GM21576 (cell line): ENCODE measurements around the gene RSBN1.
A peak's percentile ranks its signal among the peaks of the same experiment; 100 is the strongest.
"Not testable (repeated sequence)": the region's sequence is repeated elsewhere in the genome, so short reads cannot be mapped to it uniquely, and the experiment has no call there.

Source experiments
- ATAC-seq: cut with Tn5 transposase; IDR thresholded peaks from one replicate; pipeline ENCODE4 v1.9.1; 2021; ENCODE audit warnings: mild to moderate bottlenecking, moderate library complexity; ENCODE audit not compliant: unreplicated experiment

RSBN1 gene

GRCh38 chr1:113811888-113812660 is at the start of gene RSBN1:
Gene RSBN1 (minus strand): TSS chr1:113812476. CDS start chr1:113812412, 64 bp downstream.
- ATAC-seq: peak; percentile 90

DNA sequence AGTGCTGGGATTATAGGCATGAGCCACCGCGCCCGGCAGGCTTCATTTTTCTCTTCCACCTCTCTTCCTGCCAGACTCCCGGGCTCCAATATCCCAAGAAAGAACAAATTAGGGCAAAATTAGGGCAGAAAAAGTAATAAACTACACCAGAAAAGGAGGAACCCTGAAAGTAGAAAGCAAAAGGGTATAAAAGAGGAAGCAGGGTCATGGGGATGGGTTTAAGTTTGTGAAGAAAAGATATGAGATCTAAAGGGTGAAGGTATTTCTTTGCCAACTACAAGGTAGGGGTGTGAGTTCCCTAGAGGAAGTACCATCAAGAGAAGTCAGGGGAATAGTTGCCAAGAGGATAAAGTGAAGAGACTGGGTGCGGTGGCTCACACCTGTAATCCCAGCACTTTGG is 49.4 kb upstream of the RSBN1 start:
- no peak for ATAC-seq

- no peak for ATAC-seq
Measured at GRCh38 chr1:113860891-113861290, 48.6 kb upstream of the RSBN1 start.

DNA sequence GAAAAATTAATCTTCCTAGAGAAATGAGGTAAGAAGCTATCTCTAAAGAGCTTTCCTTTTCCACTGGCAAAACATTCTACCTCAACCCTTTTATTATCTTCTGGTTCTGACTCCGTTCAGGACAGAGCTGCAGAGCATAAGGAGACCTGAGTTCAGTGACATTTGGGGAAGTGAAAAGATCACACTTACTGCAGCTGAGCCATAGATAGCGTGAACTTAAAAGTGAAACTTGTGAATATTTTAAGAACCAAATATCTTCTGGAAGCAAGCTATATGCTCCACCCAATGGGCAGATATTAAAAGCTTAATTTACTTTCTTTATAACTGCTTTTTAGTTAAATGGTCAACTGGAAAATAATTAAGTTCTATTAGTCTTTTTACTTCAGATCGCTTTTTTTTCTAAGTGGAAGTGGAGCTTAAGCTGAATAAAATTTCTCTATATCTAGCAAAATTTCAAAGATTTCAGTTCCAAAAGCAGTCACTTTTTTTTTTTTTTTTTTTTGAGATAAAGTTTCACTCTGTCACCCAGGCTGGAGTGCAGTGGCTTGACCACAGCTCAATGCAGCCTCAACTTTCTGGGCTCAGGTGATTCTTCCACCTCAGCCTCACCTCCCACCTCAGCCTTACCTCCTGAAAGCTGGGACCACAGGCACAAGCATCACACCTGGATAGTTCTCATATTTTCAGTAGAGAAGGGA is 47.4 kb upstream of the RSBN1 start:
- ATAC-seq: peak; percentile 90

GRCh38 chr1:113858982-113859381 is 46.7 kb upstream of the RSBN1 start:
- no peak for ATAC-seq

DNA sequence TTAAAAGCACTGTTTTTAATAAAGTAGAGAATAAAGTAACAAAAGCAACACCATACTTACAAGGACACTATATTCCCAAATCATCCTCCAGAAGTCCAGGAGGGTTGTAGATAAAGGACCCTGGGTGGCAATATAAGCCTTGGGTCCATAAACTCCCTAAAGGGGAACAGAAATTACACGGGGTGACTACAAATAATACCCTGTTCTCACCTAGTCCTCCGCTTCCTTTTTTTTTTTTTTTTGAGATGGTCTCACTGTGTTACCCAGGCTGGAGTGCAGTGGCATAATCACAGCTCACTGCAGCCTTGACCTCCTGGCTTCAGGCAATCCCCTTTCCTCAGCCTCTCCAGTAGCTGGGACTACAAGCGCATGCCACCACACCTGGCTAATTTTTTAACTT is 46.1 kb upstream of the RSBN1 start:
- peak; percentile 43 for ATAC-seq

DNA sequence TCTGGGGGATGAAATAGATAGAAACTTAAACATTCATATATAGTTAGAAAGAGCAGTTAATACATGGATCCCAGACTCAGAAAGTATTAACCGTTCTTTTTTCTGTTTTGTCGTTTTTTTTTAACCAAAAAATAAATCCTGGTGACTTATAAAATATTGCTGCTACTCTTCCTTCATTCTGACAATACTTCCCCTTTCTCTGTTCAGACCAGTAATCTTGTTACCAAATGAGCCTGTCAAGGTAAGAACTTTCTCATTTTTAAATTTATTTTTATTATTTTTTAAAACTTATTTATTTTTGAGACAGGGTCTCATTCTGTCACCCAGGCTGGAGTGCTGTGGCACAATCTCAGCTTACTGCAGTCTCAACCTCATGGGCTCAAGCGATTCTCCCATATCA is 45.5 kb upstream of the RSBN1 start:
- ATAC-seq: no peak

GRCh38 chr1:113856401-113856790 is 44.1 kb upstream of the RSBN1 start:
- ATAC-seq: no peak

DNA sequence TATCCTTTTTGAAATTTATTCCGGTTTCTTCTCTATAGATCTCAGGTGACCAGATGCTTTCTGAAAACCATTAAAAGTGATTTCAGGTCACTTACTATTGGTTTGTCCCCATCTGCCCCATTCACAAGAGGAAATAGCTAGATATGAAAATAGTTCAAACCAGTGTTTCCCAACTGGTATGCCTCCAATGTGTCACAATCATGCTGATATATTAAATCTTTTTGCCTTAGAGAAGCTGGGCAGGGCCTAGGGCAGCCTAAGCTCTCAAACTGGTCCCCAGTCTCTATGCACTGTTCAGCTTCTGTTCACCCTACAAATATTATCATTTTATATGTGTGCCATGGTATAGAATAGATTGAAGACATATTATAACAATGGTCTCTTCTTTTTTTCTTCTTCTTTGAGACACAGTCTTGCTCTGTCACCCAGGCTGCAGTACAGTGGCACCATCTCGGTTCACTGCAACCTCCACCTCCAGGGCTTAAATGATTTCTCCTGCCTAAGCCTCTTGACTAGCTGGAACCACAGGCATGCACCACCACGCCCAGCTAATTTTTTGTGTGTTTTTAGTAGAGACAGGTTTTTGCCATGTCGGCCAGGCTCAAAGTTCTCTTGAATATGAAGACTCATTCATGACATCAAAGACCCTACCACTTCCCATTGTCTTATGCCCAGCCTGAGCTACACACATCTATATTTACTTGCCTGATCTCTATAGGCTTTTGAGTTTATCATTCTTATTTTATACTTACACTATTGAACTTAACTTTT is 43.5 kb upstream of the RSBN1 start:
- ATAC-seq: no peak

DNA sequence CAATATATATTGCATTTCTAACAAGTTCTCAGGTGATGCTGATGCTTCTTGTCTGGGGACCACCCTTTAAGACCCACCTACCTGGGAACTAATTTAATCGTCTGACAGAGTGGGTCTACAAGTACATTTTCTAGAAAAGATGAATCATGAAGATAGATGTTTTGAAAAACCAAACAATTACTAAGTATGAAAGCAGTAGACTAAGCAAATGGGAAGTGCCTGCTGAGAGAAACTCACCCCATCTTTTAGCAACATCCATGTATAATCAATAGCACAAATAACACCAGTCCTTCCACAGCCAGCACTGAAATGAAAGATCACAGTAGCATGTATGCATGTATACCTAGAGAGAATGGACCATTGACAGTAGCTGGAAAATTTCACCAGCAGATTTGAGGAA is 42.0 kb upstream of the RSBN1 start:
- ATAC-seq: no peak

DNA sequence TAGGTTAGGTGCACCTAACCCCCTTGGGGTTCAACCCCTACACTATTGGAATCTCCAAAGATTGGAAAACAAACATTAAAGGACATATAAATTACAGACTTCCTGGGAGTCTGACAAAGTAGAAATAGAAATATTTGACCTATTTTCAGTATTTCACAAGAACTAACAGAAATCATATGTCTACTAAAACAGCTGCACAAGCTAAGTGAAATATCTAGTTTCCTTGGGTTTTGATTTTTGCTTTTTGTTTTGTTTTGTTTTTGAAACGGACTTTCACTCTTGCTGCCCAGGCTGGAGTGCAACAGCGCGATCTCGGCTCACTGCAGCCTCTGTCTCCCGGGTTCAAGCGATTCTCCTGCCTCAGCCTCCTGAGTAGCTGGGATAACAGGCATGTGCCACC is 40.4 kb upstream of the RSBN1 start:
- ATAC-seq: not testable (repeated sequence)

DNA sequence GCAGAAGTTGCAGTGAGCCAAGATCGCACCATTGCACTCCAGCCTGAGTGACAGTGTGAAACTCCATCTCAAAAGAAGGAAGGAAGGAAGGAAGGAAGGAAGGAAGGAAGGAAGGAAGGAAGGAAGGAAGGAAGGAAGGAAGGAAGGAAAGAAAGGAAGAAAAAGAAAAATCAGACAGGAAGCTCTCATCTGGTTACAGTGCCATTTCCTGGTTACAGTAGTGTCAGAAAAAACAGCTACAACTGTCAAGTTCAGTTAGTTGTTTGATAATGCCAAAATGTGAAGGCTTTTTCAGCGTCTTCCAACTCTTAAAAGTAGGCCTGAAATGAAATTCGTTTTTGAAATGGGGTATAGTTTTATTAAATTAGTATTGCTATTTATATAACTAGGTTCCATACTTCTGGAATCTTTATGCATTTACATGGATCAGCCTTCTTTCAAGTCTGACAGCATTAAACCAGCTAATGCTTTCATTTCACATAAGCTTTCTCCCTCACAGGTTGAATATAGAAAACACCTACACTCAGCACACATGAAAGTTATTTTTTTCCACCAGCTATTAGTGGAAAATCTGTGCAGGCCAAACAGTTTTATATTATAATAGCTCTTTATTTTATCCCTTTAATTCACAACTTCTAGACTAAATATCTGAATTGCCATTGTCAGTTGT is 38.0 kb upstream of the RSBN1 start:
- ATAC-seq: no peak

GRCh38 chr1:113849072-113849471 is 36.8 kb upstream of the RSBN1 start:
- no peak for ATAC-seq

GRCh38 chr1:113846391-113847035 is 34.2 kb upstream of the RSBN1 start:
- ATAC-seq: no peak

- no peak for ATAC-seq
Measured at GRCh38 chr1:113836534-113836933, 24.3 kb upstream of the RSBN1 start.

DNA sequence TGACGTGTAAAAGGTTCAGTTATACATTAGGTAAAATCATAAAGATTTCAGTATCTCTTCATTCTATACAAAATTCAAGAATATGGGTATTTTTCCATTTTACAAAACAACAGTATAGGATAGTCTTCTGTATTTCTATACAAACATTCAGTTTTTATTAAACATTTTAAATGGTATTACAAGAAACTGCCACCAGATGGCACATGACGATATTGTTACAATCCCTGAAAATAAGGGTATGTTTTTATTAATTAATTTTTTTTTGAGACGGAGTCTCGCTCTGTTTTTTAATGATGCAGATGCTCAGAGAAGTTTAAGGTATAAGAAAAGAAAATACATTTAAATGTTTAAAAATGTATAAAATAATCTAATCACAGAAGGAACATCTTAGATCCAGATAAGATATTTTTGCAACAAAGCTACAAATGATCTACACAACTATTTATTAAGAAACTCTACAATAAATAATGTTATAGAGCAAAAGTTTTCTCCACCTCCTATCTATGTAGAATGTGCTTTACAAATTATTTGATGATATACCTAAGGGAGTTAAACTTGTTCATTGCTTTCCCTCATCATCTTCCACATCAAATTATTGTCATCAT is 23.5 kb upstream of the RSBN1 start:
- no peak for ATAC-seq

GRCh38 chr1:113834716-113835115 is 22.4 kb upstream of the RSBN1 start:
- no peak for ATAC-seq

GRCh38 chr1:113830039-113830438 is 17.8 kb upstream of the RSBN1 start:
- no peak for ATAC-seq

- no peak for ATAC-seq
Measured at GRCh38 chr1:113821916-113822315, 9.6 kb upstream of the RSBN1 start.

DNA sequence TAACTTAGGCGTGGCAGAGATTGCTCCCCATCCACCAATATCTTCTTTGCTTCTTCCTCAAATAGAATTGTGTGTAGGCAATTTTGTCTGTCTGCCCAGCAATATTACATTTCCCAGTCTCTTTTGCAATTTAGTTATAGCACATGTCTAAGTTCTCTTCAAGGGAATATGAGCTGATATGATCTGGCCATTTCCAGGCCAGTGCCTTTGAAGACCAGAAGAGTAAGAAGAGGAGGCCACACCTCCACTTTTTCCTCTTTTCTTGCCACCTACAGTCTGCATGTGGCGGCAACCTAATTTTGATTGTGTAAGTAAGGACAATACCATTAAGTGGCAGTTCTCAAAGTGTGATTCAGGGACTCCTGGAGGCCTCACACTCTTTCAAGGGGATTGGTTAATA is 6.3 kb upstream of the RSBN1 start:
- no peak for ATAC-seq
